Measurements from ENCODE around the gene MLLT3.

DNA sequence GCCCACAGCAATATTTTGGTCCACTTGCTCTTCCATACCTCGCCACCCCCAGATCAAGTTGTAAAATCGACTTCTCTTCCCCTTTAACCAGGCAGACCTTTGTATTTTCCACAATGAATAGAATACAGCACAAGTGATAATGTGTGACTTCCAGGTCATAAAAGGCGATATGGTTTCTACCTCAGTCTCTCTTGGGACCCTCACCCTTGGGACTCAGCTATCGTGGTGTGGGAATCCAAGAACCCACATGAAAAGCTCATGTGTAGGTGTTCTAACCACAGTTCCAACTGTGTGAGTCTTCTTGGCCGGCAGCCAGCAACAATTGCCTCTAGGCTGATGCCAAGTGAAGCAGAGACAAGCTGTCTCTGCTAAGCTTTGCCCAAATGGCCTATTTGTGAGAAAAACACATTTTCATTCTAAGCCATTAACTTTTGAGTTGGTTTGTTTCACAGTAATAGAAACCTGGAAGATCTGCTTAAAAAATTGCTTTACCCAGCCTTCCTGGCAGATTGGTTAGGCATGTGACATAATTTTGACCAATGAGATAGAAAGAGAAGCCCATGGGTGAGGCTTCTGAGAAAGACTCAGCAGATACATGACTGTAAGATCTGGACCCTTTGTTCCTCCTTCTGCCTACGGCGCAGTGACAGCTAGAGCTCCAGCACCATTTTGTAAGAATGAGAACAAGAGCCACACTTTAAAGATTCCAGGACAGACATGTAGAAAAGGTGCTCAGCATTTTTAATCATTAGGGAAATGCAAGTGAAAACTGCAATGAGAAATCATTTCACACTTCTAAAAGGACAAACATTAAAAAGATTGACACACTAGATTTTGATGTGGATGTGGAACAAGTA is 18.3 kb upstream of the MLLT3 start:
- TF ChIP-seq CTCF (IDR thresholded peaks at IDR 0.05) (no peak), POLR2A (IDR thresholded peaks at IDR 0.05) (no peak), POLR2AphosphoS5 (IDR thresholded peaks at IDR 0.05) (no peak)
